ENCODE data around the gene COG5. TPM values are rescaled to one million over a fixed set of nuclear protein-coding genes. Genes with fewer than 3 reads are reported as not detected.
A peak's percentile ranks its signal among the peaks of the same experiment; 100 is the strongest.

The COG5 gene
- total RNA-seq, 1 experiment from 2014 or later, result 23.6 TPM

- BruUV-seq (replicated peaks), result no TSS peak
- Mint-ChIP-seq H3K9me3 (ENCODE audit: low read depth, unreplicated experiment) (no peaks in the 10 kb centered on the region), H3K27ac (ENCODE audit: unreplicated experiment) (no peak overlapping the region), H3K4me1 (ENCODE audit: low read depth, unreplicated experiment) (no peaks in the 10 kb centered on the region), H3K4me3 (ENCODE audit: low read depth, unreplicated experiment) (no peak overlapping the region), H3K27me3 (ENCODE audit: unreplicated experiment) (no peaks in the 10 kb centered on the region), H3K36me3 (ENCODE audit: insufficient read depth, unreplicated experiment) (no peaks in the 10 kb centered on the region)
- intact Hi-C loops (cut with micrococcal nuclease; ENCODE audit: unreplicated experiment), result loop anchor here (1.0 to 5.0 kb wide), 3 partner anchors 99 to 414 kb away; partner anchors contain the start of genes COG5 and DUS4L
- peak; percentile 25 for TF ChIP-seq CTCF (IDR thresholded peaks at IDR 0.05; ENCODE audit: unreplicated experiment)
- peak; percentile 37 for DNase-seq
- CTCF ChIA-PET, result interaction anchor here (0.8 to 1.6 kb wide), 5 partner anchors 14 to 280 kb away, joined by 3 to 6 read pairs (median 4); partner anchors contain the start of genes CBLL1, COG5 and DUS4L
Observed at GRCh38 chr7:107463139-107464078, 100.3 kb downstream of the COG5 start.

GRCh38 chr7:107461938-107462533 is 101.7 kb downstream of the COG5 start:
- H3K4me1 Mint-ChIP-seq (ENCODE audit: low read depth, unreplicated experiment), result no peaks in the 10 kb centered on the region
- DNase-seq, result no peak
- H3K27ac Mint-ChIP-seq (ENCODE audit: unreplicated experiment), result no peak overlapping the region
- H3K4me3 Mint-ChIP-seq (ENCODE audit: low read depth, unreplicated experiment), result no peak overlapping the region
- no peaks in the 10 kb centered on the region for H3K27me3 Mint-ChIP-seq (ENCODE audit: unreplicated experiment)
- no peaks in the 10 kb centered on the region for H3K36me3 Mint-ChIP-seq (ENCODE audit: insufficient read depth, unreplicated experiment)
- TF ChIP-seq CTCF (IDR thresholded peaks at IDR 0.05; ENCODE audit: unreplicated experiment), result no peak
- no peaks in the 10 kb centered on the region for H3K9me3 Mint-ChIP-seq (ENCODE audit: low read depth, unreplicated experiment)
- no TSS peak for BruUV-seq (replicated peaks)
- CTCF ChIA-PET, result no interaction called here
- intact Hi-C loops (cut with micrococcal nuclease; ENCODE audit: unreplicated experiment), result loop anchor here (5.0 kb wide), 2 partner anchors 100 to 415 kb away; partner anchors contain the start of genes COG5 and DUS4L

- H3K27ac Mint-ChIP-seq (ENCODE audit: unreplicated experiment), result no peak overlapping the region
- no peaks in the 10 kb centered on the region for H3K36me3 Mint-ChIP-seq (ENCODE audit: insufficient read depth, unreplicated experiment)
- H3K27me3 Mint-ChIP-seq (ENCODE audit: unreplicated experiment), result no peaks in the 10 kb centered on the region
- no peaks in the 10 kb centered on the region for H3K4me1 Mint-ChIP-seq (ENCODE audit: low read depth, unreplicated experiment)
- no peak for TF ChIP-seq CTCF (IDR thresholded peaks at IDR 0.05; ENCODE audit: unreplicated experiment)
- CTCF ChIA-PET, result no interaction called here
- no peak overlapping the region for H3K4me3 Mint-ChIP-seq (ENCODE audit: low read depth, unreplicated experiment)
- DNase-seq, result no peak
- no peaks in the 10 kb centered on the region for H3K9me3 Mint-ChIP-seq (ENCODE audit: low read depth, unreplicated experiment)
- BruUV-seq (replicated peaks), result no TSS peak
- intact Hi-C loops (cut with micrococcal nuclease; ENCODE audit: unreplicated experiment), result no loop called here
Observed at GRCh38 chr7:107453388-107453787, 110.3 kb downstream of the COG5 start.

- Mint-ChIP-seq H3K27ac (ENCODE audit: unreplicated experiment) (no peak overlapping the region), H3K4me1 (ENCODE audit: low read depth, unreplicated experiment) (no peaks in the 10 kb centered on the region), H3K9me3 (ENCODE audit: low read depth, unreplicated experiment) (no peaks in the 10 kb centered on the region), H3K4me3 (ENCODE audit: low read depth, unreplicated experiment) (no peak overlapping the region), H3K27me3 (ENCODE audit: unreplicated experiment) (no peaks in the 10 kb centered on the region), H3K36me3 (ENCODE audit: insufficient read depth, unreplicated experiment) (no peaks in the 10 kb centered on the region)
- no TSS peak for BruUV-seq (replicated peaks)
- CTCF ChIA-PET, result no interaction called here
- intact Hi-C loops (cut with micrococcal nuclease; ENCODE audit: unreplicated experiment), result no loop called here
- no peak for TF ChIP-seq CTCF (IDR thresholded peaks at IDR 0.05; ENCODE audit: unreplicated experiment)
- DNase-seq, result no peak
Observed at GRCh38 chr7:107450970-107451369, 112.8 kb downstream of the COG5 start.

Data from Calu3 (cell line).